A673 (cell line): Measurements from ENCODE around the gene MYADM. TPM values are rescaled to one million over a fixed set of nuclear protein-coding genes. Genes with fewer than 3 reads are reported as not detected.

Experiments used
- BruUV-seq: library from RNA; stranded (reverse); fragments of 400-500 nt; replicated peaks from 2 replicates; lab custom pipeline; 2021; lab: Mats Ljungman, UMichigan
- CTCF ChIA-PET: fragments of 300-600 bp; sonication (Branson Sonifier 250); formaldehyde crosslinking; loops from one replicate; lab custom pipeline; 2022; ENCODE audit warnings: antibody characterized with exemption; lab: Charles Lee
- POLR2A ChIA-PET: fragments of 300-600 bp; sonication (Branson Sonifier 250); formaldehyde crosslinking; loops from one replicate; lab custom pipeline; 2022; ENCODE audit warnings: antibody characterized with exemption; ENCODE audit not compliant: low non-redundant PET; lab: Charles Lee
- DNase-seq: peaks from one replicate; pipeline ENCODE4 v3.0.0-alpha.2; 2015; ENCODE audit warnings: low spot score
- H3K27ac ChIP-seq: fragments of 200-600 bp; sonication (generic); 2 replicates; pipeline ENCODE4 v1.5.1; 2016; ENCODE audit warnings: mixed run types, low read depth, mild to moderate bottlenecking, mixed read lengths, antibody characterized with exemption, low read length; ENCODE audit not compliant: poor library complexity, severe bottlenecking
- H3K27me3 ChIP-seq: fragments of 200-600 bp; sonication (generic); replicated peaks from 2 replicates; pipeline ENCODE4 v1.6.1; 2017; ENCODE audit warnings: mixed run types, low read depth, mild to moderate bottlenecking, mixed read lengths, antibody characterized with exemption, low read length; ENCODE audit not compliant: insufficient read depth, poor library complexity
- H3K36me3 ChIP-seq: fragments of 200-600 bp; sonication (generic); 2 replicates; pipeline ENCODE4 v1.6.1; 2016; ENCODE audit warnings: mixed run types, mild to moderate bottlenecking, mixed read lengths, antibody characterized with exemption, low read length; ENCODE audit not compliant: insufficient read depth, poor library complexity, severe bottlenecking
- H3K4me1 ChIP-seq: fragments of 200-600 bp; sonication (generic); 2 replicates; pipeline ENCODE4 v1.6.1; 2017; ENCODE audit warnings: mixed run types, mild to moderate bottlenecking, mixed read lengths, antibody characterized with exemption, low read length; ENCODE audit not compliant: insufficient read depth, poor library complexity, severe bottlenecking
- H3K4me3 ChIP-seq: fragments of 200-600 bp; sonication (generic); 2 replicates; pipeline ENCODE4 v1.5.1; 2016; ENCODE audit warnings: low read depth, mixed run types, mild to moderate bottlenecking, mixed read lengths, low read length; ENCODE audit not compliant: poor library complexity, severe bottlenecking
- H3K9me3 ChIP-seq: fragments of 200-600 bp; sonication (generic); 2 replicates; pipeline ENCODE4 v1.6.1; 2016; ENCODE audit warnings: mixed run types, low read depth, mild to moderate bottlenecking, mixed read lengths, antibody characterized with exemption, low read length; ENCODE audit not compliant: poor library complexity, severe bottlenecking
- EZH2 ChIP-seq: fragments of 200-600 bp; sonication (generic); IDR thresholded peaks from 2 replicates; pipeline ENCODE4 v1.6.1; 2017; ENCODE audit warnings: borderline replicate concordance, low read depth, mild to moderate bottlenecking, mixed read lengths, antibody characterized with exemption, low read length; ENCODE audit not compliant: poor library complexity, severe bottlenecking
- intact Hi-C: fragments of 100-400 bp; cut with micrococcal nuclease; formaldehyde crosslinking; loops from one replicate; pipeline ENCODE4 v1.10.0; 2022; ENCODE audit not compliant: unreplicated experiment
- total RNA-seq: library from RNA; stranded (reverse); gene quantifications from 2 replicates; pipeline ENCODE4 v1.2.3, GENCODE V29; 2021
- TF ChIP-seq, protein P1 (sequence below): fragments of 300-800, 200-600 bp; sonication (generic); conservative IDR thresholded peaks from 2 replicates; pipeline ENCODE4 v1.5.1; 2017; ENCODE audit warnings: low read depth, mild to moderate bottlenecking, antibody characterized with exemption, low read length, moderate library complexity, mixed read lengths

MYADM gene
- total RNA-seq, 1 experiment from 2014 or later = 53.2 TPM

DNA sequence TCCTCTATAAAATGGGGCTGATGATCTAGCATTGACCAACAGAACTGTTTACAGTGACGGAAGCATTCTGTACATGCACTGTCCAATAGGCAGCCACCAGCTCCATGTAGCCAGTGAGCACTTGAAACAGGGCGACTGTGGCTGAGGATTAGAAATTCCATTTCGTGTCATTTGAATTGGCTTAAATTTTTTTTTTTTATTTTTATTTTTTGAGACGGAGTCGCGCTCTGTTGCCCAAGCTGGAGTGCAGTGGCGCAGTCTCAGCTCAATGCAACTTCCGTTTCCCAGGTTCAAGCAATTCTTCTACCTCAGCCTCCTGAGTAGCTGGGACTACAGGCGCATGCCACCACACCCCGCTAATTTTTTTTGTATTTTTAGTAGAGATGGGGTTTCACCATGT lies 17.4 kb downstream of the MYADM start:
- Histone ChIP-seq H3K36me3 (no peaks in the 10 kb centered on the region), H3K9me3 (no peaks in the 10 kb centered on the region), H3K4me1 (peaks cover 23% of the 10 kb centered on the region), H3K27ac (no peak overlapping the region), H3K27me3 (peaks cover 25% of the 10 kb centered on the region), H3K4me3 (no peak overlapping the region)
- no peak for DNase-seq
- ChIA-PET CTCF (interaction anchor here (0.5 to 1.4 kb wide), 2 partner anchors 75 to 145 kb away, joined by 5 to 6 read pairs; no protein-coding TSS in a partner anchor), POLR2A (no interaction called here)
- no peak for TF ChIP-seq EZH2
- TF ChIP-seq, protein P1, sequence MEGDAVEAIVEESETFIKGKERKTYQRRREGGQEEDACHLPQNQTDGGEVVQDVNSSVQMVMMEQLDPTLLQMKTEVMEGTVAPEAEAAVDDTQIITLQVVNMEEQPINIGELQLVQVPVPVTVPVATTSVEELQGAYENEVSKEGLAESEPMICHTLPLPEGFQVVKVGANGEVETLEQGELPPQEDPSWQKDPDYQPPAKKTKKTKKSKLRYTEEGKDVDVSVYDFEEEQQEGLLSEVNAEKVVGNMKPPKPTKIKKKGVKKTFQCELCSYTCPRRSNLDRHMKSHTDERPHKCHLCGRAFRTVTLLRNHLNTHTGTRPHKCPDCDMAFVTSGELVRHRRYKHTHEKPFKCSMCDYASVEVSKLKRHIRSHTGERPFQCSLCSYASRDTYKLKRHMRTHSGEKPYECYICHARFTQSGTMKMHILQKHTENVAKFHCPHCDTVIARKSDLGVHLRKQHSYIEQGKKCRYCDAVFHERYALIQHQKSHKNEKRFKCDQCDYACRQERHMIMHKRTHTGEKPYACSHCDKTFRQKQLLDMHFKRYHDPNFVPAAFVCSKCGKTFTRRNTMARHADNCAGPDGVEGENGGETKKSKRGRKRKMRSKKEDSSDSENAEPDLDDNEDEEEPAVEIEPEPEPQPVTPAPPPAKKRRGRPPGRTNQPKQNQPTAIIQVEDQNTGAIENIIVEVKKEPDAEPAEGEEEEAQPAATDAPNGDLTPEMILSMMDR = no peak
- intact Hi-C loops = no loop called here
- no TSS peak for BruUV-seq

DNA sequence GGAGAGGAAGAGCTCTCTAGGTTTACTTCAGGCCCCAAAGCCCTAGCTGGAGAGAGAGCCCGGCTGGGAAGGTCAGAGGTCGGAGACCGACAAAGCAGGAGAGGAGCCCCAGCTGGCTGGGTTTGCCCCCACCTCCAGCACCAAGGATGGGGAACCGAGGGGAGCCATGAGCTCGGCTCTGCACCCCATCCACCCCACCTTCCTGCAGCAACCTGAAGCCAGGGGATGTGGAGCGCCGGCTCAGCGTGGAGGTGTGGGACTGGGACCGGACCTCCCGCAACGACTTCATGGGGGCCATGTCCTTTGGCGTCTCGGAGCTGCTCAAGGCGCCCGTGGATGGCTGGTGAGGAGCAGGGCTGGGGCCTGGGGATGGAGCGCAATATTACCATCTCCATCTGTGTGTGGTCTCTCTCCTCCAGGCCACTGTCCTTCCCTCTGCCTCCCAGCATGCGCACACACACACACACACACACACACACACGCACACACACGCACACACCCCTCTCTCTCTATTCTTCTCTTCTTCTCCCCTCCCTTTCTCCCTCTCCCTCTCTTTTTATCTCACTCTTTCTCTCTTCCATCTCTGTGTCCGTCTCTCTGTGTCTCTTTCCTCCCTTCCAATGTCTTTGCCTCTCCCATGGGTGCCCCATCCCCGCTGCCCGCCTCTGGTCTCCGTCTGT lies 24.8 kb downstream of the MYADM start:
- ChIA-PET CTCF (no interaction called here), POLR2A (no interaction called here)
- H3K27me3 ChIP-seq = no peaks in the 10 kb centered on the region
- H3K9me3 ChIP-seq = no peaks in the 10 kb centered on the region
- H3K4me3 ChIP-seq = no peak overlapping the region
- no peak overlapping the region for H3K27ac ChIP-seq
- intact Hi-C loops = no loop called here
- no peaks in the 10 kb centered on the region for H3K4me1 ChIP-seq
- TF ChIP-seq, protein P1 = no peak
- no peak for TF ChIP-seq EZH2
- no peaks in the 10 kb centered on the region for H3K36me3 ChIP-seq
- BruUV-seq = no TSS peak
- DNase-seq = no peak

- Histone ChIP-seq H3K9me3 (no peaks in the 10 kb centered on the region), H3K36me3 (no peaks in the 10 kb centered on the region), H3K27ac (no peak overlapping the region), H3K4me1 (peaks cover 2% of the 10 kb centered on the region), H3K4me3 (no peak overlapping the region), H3K27me3 (peaks cover 4% of the 10 kb centered on the region)
- ChIA-PET CTCF (no interaction called here), POLR2A (no interaction called here)
- no TSS peak for BruUV-seq
- intact Hi-C loops = no loop called here
- DNase-seq = peak; percentile 47
- TF ChIP-seq, protein P1 = no peak
- no peak for TF ChIP-seq EZH2
These were observed 25.3 kb downstream of the MYADM start for GRCh38 chr19:53892981-53893325.
